Measurements from ENCODE around the gene ESAM.

Gene ESAM

DNA sequence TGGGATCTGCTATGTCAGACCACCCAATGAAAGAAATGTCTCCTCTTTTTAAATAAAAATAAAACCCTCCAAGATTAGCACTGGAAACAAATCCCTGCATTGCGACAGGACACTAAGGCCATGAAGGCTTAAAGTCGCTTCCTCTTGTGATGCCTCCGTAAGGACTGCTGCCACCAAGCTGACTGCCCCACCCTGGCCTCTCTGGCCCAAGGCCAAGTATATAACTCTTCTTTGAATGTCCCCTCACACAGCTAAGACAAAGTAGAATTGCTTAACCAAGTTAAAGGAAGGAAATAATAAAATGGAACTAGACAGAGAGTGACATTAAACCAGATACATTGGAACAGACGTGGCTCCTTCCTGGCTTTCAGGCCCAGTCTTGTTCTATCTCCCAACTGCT, 29.9 kb downstream of the ESAM start:
- DNase-seq (no peak), ATAC-seq (no peak)
- no peak overlapping the region for H3K27ac Mint-ChIP-seq
- no peaks in the 10 kb centered on the region for H3K4me1 Mint-ChIP-seq
- no peak overlapping the region for H3K4me3 Mint-ChIP-seq
- H3K9me3 Mint-ChIP-seq, result no peaks in the 10 kb centered on the region
- H3K27me3 Mint-ChIP-seq, result peaks cover 15% of the 10 kb centered on the region

DNA sequence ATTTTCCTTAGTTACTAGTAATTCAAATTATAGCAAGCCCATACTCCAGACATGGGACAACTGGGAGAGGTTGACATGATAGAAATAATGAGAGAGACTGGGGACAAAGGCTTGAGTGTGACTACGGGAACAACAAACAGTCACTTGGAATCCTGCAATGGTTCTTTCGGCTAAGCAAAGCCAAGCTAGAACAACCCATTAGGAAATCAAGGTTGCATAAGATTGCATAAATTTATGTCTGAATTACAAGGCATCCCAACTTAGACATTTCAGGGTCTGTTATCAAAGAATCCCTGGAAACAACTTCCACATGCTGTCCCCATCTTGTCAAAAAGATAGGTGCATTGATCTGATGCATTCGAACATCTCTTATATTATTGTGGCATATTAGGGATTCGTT, 32.5 kb downstream of the ESAM start:
- peaks cover 13% of the 10 kb centered on the region for H3K4me1 Mint-ChIP-seq
- H3K4me3 Mint-ChIP-seq, result no peak overlapping the region
- no peaks in the 10 kb centered on the region for H3K9me3 Mint-ChIP-seq
- no peak overlapping the region for H3K27ac Mint-ChIP-seq
- ATAC-seq (no peak), DNase-seq (no peak)
- peaks cover 18% of the 10 kb centered on the region for H3K27me3 Mint-ChIP-seq

DNA sequence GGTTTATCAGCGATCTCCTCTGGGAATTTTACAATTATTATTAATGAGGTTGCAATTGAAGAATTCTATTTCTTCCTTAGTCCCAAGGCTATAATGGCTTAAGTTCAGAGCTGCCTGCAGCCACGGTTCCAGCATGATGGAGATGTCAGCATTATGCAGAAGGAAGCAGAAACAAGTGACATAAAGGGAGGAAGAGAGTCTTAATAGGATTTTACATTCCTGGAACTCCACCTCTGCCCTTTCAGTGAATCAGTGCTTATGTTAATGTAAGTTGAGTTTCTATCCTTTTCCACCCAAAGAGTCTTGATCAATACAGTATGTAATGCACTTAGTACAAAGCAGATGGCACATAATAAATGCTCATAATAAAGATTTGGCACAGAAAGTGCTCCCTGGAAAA, 34.0 kb downstream of the ESAM start:
- ATAC-seq, result no peak
- H3K9me3 Mint-ChIP-seq, result no peaks in the 10 kb centered on the region
- peaks cover 23% of the 10 kb centered on the region for H3K27me3 Mint-ChIP-seq
- DNase-seq, result no peak
- H3K27ac Mint-ChIP-seq, result no peak overlapping the region
- H3K4me1 Mint-ChIP-seq, result peaks cover 20% of the 10 kb centered on the region
- H3K4me3 Mint-ChIP-seq, result no peak overlapping the region

DNA sequence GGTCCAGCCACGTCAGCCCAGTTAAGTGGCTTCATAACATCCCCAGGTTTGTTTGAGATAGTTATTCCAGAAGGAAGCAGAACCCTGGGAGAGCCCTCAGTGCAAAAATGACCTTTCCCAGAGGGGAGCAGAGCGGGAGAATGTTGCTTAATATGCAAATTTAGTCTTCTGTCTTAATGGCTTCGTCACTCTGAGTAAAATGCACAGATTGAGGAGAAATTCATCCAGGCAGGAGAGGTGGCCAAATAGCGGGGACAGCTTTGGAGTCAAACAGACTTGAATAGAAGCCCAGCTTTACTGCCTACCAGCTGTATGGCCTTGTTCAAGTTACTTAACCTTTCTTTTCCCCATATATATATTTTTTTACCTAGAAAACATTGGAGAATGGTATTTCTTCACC, 34.6 kb downstream of the ESAM start:
- DNase-seq, result no peak
- H3K27me3 Mint-ChIP-seq, result peaks cover 30% of the 10 kb centered on the region
- no peak for ATAC-seq
- no peak overlapping the region for H3K4me3 Mint-ChIP-seq
- H3K4me1 Mint-ChIP-seq, result peaks cover 22% of the 10 kb centered on the region
- H3K27ac Mint-ChIP-seq, result no peak overlapping the region
- H3K9me3 Mint-ChIP-seq, result no peaks in the 10 kb centered on the region

DNA sequence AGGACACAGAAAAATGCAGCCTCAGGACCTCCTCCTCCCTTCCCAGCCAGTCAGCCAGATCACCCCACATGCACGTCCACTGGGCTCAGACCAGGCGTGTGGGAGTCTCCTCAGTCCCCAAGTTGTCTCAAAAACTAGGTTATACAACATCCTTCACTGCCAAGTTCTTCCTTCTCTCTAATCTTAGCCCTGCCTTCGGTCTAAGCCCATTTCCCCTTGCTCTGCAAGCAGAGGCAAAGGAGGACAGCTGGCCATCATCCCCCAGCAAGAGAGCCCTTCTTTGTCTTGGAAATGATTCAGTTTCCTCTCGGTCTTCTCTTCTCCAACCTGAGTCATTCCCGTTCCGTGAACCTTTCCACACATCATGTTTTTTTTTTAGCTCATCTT, 36.4 kb downstream of the ESAM start:
- H3K9me3 Mint-ChIP-seq, result no peaks in the 10 kb centered on the region
- H3K27me3 Mint-ChIP-seq, result peaks cover 48% of the 10 kb centered on the region
- ATAC-seq, result no peak
- DNase-seq, result no peak
- no peak overlapping the region for H3K4me3 Mint-ChIP-seq
- H3K4me1 Mint-ChIP-seq, result peaks cover 31% of the 10 kb centered on the region
- no peak overlapping the region for H3K27ac Mint-ChIP-seq

DNA sequence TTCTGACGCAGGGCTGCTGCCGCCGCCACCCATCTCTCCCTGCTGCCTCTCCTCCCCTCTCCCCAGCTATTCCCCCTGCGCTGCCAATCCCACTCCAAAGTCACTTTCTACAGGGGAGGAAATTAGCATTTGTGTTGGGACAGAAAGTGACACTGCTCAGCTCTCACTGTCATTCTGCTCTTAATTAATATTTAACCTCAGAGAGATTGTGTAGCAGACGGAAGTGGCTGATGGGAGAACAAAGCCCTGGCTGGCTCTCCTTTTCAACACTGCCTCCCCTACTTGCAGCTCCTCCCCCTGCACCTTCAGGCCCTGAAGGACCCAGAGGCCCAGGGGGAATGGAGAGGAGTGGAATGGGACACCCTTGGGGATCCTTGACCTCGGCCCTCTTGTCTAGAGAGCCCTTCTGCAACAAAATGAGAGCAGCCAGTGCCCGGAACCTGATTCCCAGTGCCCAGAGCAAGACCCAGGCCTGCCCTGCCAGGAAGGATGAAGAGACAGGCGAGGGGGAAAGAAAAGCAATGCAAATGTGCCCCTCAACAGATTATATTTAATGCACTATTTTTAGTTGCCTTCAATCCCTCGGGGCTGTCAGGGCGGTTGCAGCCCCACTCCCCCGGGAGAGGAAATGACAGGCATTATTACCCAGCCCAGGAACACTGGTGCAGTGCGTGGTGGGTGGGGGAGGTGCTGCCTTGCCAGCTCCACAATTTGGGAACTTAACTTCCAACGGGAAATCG, 36.9 kb downstream of the ESAM start:
- Mint-ChIP-seq H3K27me3 (peaks cover 50% of the 10 kb centered on the region), H3K4me1 (peaks cover 31% of the 10 kb centered on the region), H3K4me3 (no peak overlapping the region), H3K27ac (no peak overlapping the region), H3K9me3 (no peaks in the 10 kb centered on the region)
- ATAC-seq, result no peak
- no peak for DNase-seq

DNA sequence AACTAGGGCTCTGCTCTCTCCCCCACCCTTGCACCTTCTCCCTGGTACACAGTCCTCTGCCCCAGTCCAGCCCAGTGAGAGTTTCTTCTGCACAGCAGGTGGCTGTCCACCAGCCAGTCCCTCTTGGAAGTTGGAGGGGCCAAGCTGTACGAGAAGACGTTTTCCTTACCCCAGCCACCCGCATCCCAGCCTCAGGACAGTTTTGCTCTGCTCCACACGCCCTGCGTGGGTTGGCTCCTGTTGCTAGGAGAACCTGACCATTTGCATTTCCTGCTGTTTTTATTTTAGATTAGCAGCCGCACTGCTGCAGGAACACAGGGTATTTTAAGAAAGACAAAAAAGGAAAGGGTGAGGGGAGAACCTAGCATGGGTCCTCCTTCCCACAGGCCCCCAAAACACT, 39.9 kb downstream of the ESAM start:
- DNase-seq (no peak), ATAC-seq (no peak)
- H3K4me3 Mint-ChIP-seq, result no peak overlapping the region
- H3K27ac Mint-ChIP-seq, result no peak overlapping the region
- no peaks in the 10 kb centered on the region for H3K9me3 Mint-ChIP-seq
- peaks cover 76% of the 10 kb centered on the region for H3K27me3 Mint-ChIP-seq
- peaks cover 45% of the 10 kb centered on the region for H3K4me1 Mint-ChIP-seq

DNA sequence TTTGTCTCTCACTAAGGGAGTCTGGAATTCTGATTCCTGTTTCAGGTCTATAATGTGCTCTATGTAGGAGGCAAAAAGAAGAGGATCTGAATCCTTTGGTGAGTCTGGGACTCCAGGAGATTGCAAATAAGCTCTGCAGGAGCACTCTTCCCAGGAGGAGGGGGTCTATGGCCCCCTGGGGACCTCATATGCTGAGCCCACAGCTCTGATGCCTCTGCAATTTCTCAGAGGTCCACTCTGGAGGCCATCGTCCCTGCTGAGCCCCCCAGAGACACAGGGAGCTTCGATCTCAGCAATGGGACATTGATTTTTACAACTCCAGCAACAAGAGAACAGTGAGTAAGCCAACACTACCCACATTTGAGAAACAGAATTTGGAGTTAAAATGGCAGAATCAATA, 42.6 kb downstream of the ESAM start:
- Mint-ChIP-seq H3K27ac (no peak overlapping the region), H3K27me3 (peaks cover 81% of the 10 kb centered on the region), H3K4me3 (no peak overlapping the region), H3K4me1 (peaks cover 32% of the 10 kb centered on the region), H3K9me3 (no peaks in the 10 kb centered on the region)
- DNase-seq (no peak), ATAC-seq (no peak)

DNA sequence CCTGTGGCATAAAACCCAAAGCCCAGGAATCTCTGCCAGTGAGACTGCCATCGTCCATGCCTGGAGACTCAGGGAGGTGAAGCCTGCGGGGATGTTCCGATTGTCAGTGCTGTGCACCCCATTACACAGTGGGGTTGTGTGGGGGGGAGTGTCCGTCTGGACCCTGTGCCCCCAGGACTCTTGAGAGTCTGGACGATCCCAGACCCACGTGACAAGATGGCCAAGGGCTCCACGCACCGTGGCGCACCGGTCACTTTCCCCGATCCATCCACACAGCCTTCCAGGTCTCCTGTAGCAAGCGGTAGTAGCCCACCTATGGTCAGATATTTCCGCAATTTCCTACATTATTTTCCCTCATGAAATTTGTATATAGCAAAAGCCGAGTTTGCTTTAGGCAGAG, 43.3 kb downstream of the ESAM start:
- Mint-ChIP-seq H3K4me3 (no peak overlapping the region), H3K9me3 (no peaks in the 10 kb centered on the region), H3K4me1 (peaks cover 25% of the 10 kb centered on the region), H3K27ac (no peak overlapping the region), H3K27me3 (peaks cover 87% of the 10 kb centered on the region)
- DNase-seq (no peak), ATAC-seq (no peak)

DNA sequence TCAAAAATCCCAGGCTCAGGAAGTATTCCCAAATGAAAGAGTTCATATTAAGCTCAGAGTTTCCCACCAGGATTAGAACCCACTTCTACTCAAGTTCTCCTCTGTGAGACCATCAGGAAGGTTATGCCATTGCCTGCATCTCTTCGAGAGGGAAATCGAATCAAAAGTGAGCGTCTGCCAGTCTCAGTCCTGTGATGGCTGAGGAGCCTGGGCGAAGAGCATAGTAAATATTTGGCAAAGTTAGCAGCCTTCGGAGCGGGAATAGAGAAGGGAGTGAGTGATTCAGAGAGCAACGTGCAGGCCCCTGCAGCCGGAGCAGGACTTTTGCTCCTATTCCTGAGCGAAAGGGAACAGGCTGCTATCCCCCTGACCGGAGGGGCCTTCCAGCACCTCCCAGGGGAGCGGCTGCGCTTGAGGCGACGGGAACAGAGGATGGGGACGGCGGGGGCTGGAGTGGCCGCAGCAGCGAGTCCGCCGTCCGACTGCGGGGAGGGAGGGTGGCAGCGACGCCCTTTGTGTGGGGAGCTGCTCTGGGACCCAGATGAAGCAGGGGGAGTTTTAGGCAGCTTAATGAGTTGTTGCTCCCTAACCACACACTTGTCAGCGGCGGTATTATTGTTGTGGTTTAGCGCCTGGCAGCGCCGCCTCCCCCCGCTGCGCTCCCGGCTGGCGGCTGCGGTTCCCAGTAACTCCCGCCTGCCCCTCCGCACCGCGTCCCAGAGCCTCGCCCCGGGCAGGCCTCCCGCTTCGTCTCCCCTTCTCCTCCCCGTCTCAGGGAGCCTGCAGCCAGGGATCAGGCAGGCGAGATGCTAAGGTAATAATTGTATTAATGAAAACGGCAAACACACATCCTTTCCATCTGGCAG, 44.1 kb downstream of the ESAM start:
- peaks cover 25% of the 10 kb centered on the region for H3K4me1 Mint-ChIP-seq
- H3K9me3 Mint-ChIP-seq, result no peaks in the 10 kb centered on the region
- H3K4me3 Mint-ChIP-seq, result peak overlapping the region; percentile 68 to 81
- ATAC-seq (peak; percentile 66), DNase-seq (peak in 1 of 2 donors; percentile 13)
- H3K27ac Mint-ChIP-seq, result peak overlapping the region; percentile 66 to 68
- peaks cover 86% of the 10 kb centered on the region for H3K27me3 Mint-ChIP-seq

DNA sequence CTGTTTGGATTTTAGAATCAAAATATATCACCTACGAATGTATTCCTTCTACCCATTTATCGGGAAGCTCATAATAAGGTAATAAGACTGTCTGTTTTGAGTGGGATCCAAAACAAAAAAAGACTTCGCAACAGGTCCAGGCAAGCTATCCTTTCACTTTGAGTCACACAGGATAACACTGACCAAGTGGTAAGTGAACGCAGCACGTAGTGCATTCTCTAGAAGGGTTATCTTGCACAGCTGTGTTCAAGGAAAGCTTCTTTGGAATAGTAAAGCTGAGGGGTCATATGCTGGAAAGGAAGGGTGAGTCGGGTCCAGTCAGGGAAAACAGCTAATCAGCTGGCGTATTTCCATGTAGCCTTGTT, 44.7 kb downstream of the ESAM start:
- H3K27me3 Mint-ChIP-seq, result peaks cover 80% of the 10 kb centered on the region
- no peak for DNase-seq
- H3K27ac Mint-ChIP-seq, result peak overlapping the region in 1 of 2 donors; percentile 68
- no peak for ATAC-seq
- H3K4me1 Mint-ChIP-seq, result peaks cover 22% of the 10 kb centered on the region
- H3K9me3 Mint-ChIP-seq, result no peaks in the 10 kb centered on the region
- H3K4me3 Mint-ChIP-seq, result peak overlapping the region; percentile 68 to 81

DNA sequence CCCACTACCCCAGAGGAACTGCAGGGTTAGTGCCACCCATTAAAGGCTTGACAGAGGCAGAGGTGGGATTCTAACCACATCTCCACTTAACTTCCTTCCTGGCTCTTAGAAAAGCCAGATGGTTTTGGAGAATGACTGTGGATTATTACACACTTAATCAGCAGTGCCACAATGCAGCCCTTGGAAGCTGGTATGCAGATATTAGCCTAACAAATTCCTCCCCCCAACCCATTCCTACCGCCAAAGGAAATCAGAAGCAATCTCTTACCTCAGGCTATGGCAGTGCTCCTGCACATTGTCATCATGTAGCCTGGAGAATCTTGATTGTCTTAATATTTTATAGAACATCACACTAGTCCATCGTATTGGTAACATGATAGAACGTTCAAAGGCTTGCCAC, 45.5 kb downstream of the ESAM start:
- no peak for DNase-seq
- H3K4me1 Mint-ChIP-seq, result peaks cover 14% of the 10 kb centered on the region
- H3K27me3 Mint-ChIP-seq, result peaks cover 72% of the 10 kb centered on the region
- no peak overlapping the region for H3K27ac Mint-ChIP-seq
- ATAC-seq, result no peak
- H3K9me3 Mint-ChIP-seq, result no peaks in the 10 kb centered on the region
- H3K4me3 Mint-ChIP-seq, result no peak overlapping the region

DNA sequence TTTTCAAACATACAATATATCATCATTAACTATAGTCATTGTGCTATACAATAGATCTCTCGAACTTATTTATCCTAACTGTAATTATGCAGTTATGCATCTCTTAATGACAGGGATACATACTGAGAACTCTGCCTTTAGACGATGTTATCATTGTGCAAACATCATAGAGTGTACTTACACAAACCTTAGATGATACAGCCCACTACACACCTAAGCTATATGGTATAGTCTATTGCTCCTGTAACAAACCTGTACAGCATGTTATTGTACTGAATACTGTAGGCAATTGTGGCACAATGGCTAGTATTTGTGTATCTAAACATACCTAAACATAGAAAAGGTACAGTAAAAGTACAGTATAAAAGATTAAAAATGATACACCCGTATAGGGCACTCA, 49.7 kb downstream of the ESAM start:
- Mint-ChIP-seq H3K4me1 (peaks cover 1% of the 10 kb centered on the region), H3K4me3 (no peak overlapping the region), H3K27ac (no peak overlapping the region), H3K27me3 (peaks cover 45% of the 10 kb centered on the region), H3K9me3 (peaks cover 4 to 14% of the 10 kb centered on the region in 2 donors)
- ATAC-seq (no peak), DNase-seq (no peak)

DNA sequence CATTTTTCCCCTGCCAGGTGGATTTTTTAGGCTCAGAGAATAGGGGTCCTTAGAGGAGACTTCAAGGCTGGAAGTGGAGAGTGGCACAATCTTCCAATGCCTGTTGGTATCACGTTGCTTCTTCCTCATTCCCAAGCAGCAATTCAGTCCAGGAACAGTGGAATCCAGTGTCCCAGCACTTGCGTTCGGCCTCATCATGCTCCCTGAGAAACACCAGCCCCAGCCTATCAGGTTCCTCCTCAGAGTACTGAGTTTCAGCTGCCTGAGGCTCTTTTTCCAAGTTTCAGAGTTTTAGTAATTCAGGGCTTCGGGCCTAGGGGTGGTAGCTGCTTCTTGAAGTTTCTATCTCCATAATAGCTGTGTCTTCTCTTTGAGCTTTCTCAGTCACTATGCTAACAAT, 54.3 kb downstream of the ESAM start:
- Mint-ChIP-seq H3K4me1 (no peaks in the 10 kb centered on the region), H3K27me3 (peaks cover 7% of the 10 kb centered on the region), H3K9me3 (peaks cover 4 to 18% of the 10 kb centered on the region in 2 donors), H3K27ac (no peak overlapping the region), H3K4me3 (no peak overlapping the region)
- DNase-seq (no peak), ATAC-seq (no peak)

Measured in stimulated activated naive CD8-positive, alpha-beta T cell treated with anti-CD3 and anti-CD28 coated beads, Interleukin-15, amount 100 ng/mL, for 72 hours (primary cell).